K562 (cell line): ENCODE results near the gene AP1AR. TPM values are rescaled to one million over a fixed set of nuclear protein-coding genes. Genes with fewer than 3 reads are reported as not detected.

Source experiments
- CREBBP ChIP-seq: IDR thresholded peaks from one replicate; pipeline ENCODE4 v1.6.1; 2012; ENCODE audit warnings: low read depth, mild to moderate bottlenecking, control low read depth, inconsistent platforms, low read length
- RERE ChIP-seq: sonication (generic); formaldehyde crosslinking; IDR thresholded peaks from 2 replicates; pipeline ENCODE4 v1.8.0; 2023; ENCODE audit warnings: missing genetic modification reagents, mild to moderate bottlenecking, borderline replicate concordance
- TGIF2 ChIP-seq: sonication (generic); formaldehyde crosslinking; IDR thresholded peaks from 2 replicates; pipeline ENCODE4 v1.8.1; 2022; ENCODE audit warnings: mild to moderate bottlenecking, missing genetic modification reagents, moderate library complexity
- ZC3H8 ChIP-seq: fragments of 450-650 bp; IDR thresholded peaks from 2 replicates; pipeline ENCODE4 v1.6.1; 2017
- polyA plus RNA-seq, 8 experiments: library from polyadenylated mRNA; depleted of rRNA in 4 of 8; stranded (reverse) in 5 of 8; unstranded in 3 of 8; fragments of >200 nt; fragmentation: Nextera tagmentation in 2 of 8; fragmentation: Illumina TruSeq in 1 of 8; extraction: Ambion mirVana in 2 of 8; extraction: Trizol in 1 of 8; gene quantifications; 2 replicates each; pipeline versions ENCODE4 v1.2.1 to v1.2.3, GENCODE V29; 2011 to 2014; ENCODE audit warnings: inconsistent platforms in 1 of 8, missing spikeins in 1 of 8
- total RNA-seq, 7 experiments: library from RNA; depleted of rRNA in 6 of 7; stranded (reverse); fragments of >200 nt in 6 of 7; fragmentation: Illumina TruSeq in 2 of 7; extraction: Trizol in 2 of 7; gene quantifications; 2 replicates each; pipeline versions ENCODE4 v1.2.1 to v1.2.3, GENCODE V29; 2011 to 2021; ENCODE audit warnings: low replicate concordance in 1 of 7

The AP1AR gene
- total and polyA plus RNA-seq, 9 of the 15 experiments (the other 6 are each of a cell fraction or from before 2014, with no cell fraction given) = 2.6 to 20.7 (median 12.2) TPM

- TF ChIP-seq RERE (no peak), TGIF2 (CRISPR knock-in tag) (no peak), CREBBP (no peak), ZC3H8 (no peak)
These were observed 46.3 kb downstream of the AP1AR start (continued) for GRCh38 chr4:112277705-112278448.
